GM12872 (cell line): Measurements from ENCODE around the gene TNF.

ENCODE experiments used
- CTCF ChIP-seq: IDR thresholded peaks from 3 replicates; pipeline ENCODE4 v1.5.1; 2011; ENCODE audit warnings: low read depth, mild to moderate bottlenecking, low read length, moderate library complexity; ENCODE audit not compliant: insufficient read depth

TNF gene

GRCh38 chr6:31557443-31558317, 17.7 kb upstream of the TNF start:
- no peak for TF ChIP-seq CTCF

- TF ChIP-seq CTCF, result no peak
These were observed 17.1 kb upstream of the TNF start for GRCh38 chr6:31558318-31558625.

- no peak for TF ChIP-seq CTCF
These were observed 16.5 kb upstream of the TNF start for GRCh38 chr6:31558631-31559500.

GRCh38 chr6:31559606-31559957, 15.8 kb upstream of the TNF start:
- TF ChIP-seq CTCF, result no peak

GRCh38 chr6:31559958-31560696, 15.2 kb upstream of the TNF start:
- TF ChIP-seq CTCF, result no peak

- no peak for TF ChIP-seq CTCF
These were observed 14.7 kb upstream of the TNF start for GRCh38 chr6:31560697-31561058.
